GM13977 (cell line): ENCODE data around the gene ANKRD33B.

Experiments
- DNase-seq: peaks from one replicate; pipeline ENCODE4 v3.0.0; 2012; ENCODE audit warnings: low spot score
- CTCF ChIP-seq: IDR thresholded peaks from 2 replicates; pipeline ENCODE4 v1.5.1; 2012; ENCODE audit warnings: mild to moderate bottlenecking, control low read depth; ENCODE audit not compliant: insufficient read depth; ENCODE audit errors: extremely low read depth, missing control alignments
- in situ Hi-C: fragments of 300-500 bp; cut with MboI; formaldehyde crosslinking; loops from one replicate; pipeline ENCODE4 v1.12.0; 2022; ENCODE audit warnings: low sequenced_read_pairs, low pct_unique_long_range_greater_than_20kb, mixed read lengths, inconsistent platforms; ENCODE audit not compliant: unreplicated experiment

The ANKRD33B gene

GRCh38 chr5:10595293-10595671, 31.4 kb downstream of the ANKRD33B start:
- no peak for TF ChIP-seq CTCF
- no peak for DNase-seq
- in situ Hi-C loops: no loop called here

GRCh38 chr5:10595672-10596309, 31.9 kb downstream of the ANKRD33B start:
- in situ Hi-C loops: no loop called here
- no peak for TF ChIP-seq CTCF
- no peak for DNase-seq

- TF ChIP-seq CTCF: no peak
- no peak for DNase-seq
- in situ Hi-C loops: no loop called here
Observed at GRCh38 chr5:10596310-10596703, 32.4 kb downstream of the ANKRD33B start.

GRCh38 chr5:10596886-10597451, 33.1 kb downstream of the ANKRD33B start:
- in situ Hi-C loops: no loop called here
- no peak for TF ChIP-seq CTCF
- no peak for DNase-seq

GRCh38 chr5:10599113-10599512, 35.2 kb downstream of the ANKRD33B start:
- DNase-seq: no peak
- TF ChIP-seq CTCF: no peak

GRCh38 chr5:10599862-10600284, 36.0 kb downstream of the ANKRD33B start:
- no peak for DNase-seq
- TF ChIP-seq CTCF: no peak
- in situ Hi-C loops: no loop called here

More at GRCh38 chr5:10599113-10599512, 35.2 kb downstream of the ANKRD33B start:
- in situ Hi-C loops: no loop called here
